GM21717 (cell line): ENCODE results near the gene HTR1E.
"Not testable (repeated sequence)": the region's sequence is repeated elsewhere in the genome, so short reads cannot be mapped to it uniquely, and the experiment has no call there.

Experiments
- ATAC-seq: cut with Tn5 transposase; IDR thresholded peaks from one replicate; pipeline ENCODE4 v1.9.1; 2021; ENCODE audit warnings: mild to moderate bottlenecking, moderate library complexity; ENCODE audit not compliant: unreplicated experiment

Gene HTR1E

GRCh38 chr6:86969573-86969972, 32.2 kb downstream of the HTR1E start:
- ATAC-seq, result no peak

- ATAC-seq, result no peak
These were observed 35.8 kb downstream of the HTR1E start for GRCh38 chr6:86973088-86973487.

- ATAC-seq, result no peak
These were observed 40.9 kb downstream of the HTR1E start for GRCh38 chr6:86978251-86978650.

- no peak for ATAC-seq
These were observed 64.2 kb downstream of the HTR1E start for GRCh38 chr6:87001494-87001893.

- ATAC-seq, result not testable (repeated sequence)
These were observed 65.1 kb downstream of the HTR1E start for GRCh38 chr6:87002391-87002790.

- not testable (repeated sequence) for ATAC-seq
These were observed 69.2 kb downstream of the HTR1E start for GRCh38 chr6:87006541-87006940.

GRCh38 chr6:87009581-87009980, 72.3 kb downstream of the HTR1E start:
- not testable (repeated sequence) for ATAC-seq

GRCh38 chr6:87012035-87012434, 74.7 kb downstream of the HTR1E start:
- ATAC-seq, result no peak

- ATAC-seq, result no peak
These were observed 75.4 kb downstream of the HTR1E start for GRCh38 chr6:87012743-87013142.

GRCh38 chr6:87016772-87017171, 79.4 kb downstream of the HTR1E start:
- ATAC-seq, result no peak

GRCh38 chr6:87027021-87027420, 89.7 kb downstream of the HTR1E start:
- ATAC-seq, result no peak

GRCh38 chr6:87029711-87030314, 92.5 kb downstream of the HTR1E start:
- ATAC-seq, result no peak

GRCh38 chr6:87040729-87041128, 103.4 kb downstream of the HTR1E start:
- no peak for ATAC-seq

- ATAC-seq, result no peak
These were observed 108.3 kb downstream of the HTR1E start for GRCh38 chr6:87045521-87046075.

- ATAC-seq, result no peak
These were observed 112.5 kb downstream of the HTR1E start for GRCh38 chr6:87049779-87050178.

GRCh38 chr6:87053312-87053711, 116.0 kb downstream of the HTR1E start:
- ATAC-seq, result no peak

GRCh38 chr6:87054143-87054833, 117.0 kb downstream of the HTR1E start:
- ATAC-seq, result peak; percentile 54

GRCh38 chr6:87059943-87060342, 122.6 kb downstream of the HTR1E start:
- ATAC-seq, result no peak

GRCh38 chr6:87065117-87065516, 127.8 kb downstream of the HTR1E start:
- no peak for ATAC-seq
